HepG2 (cell line): Measurements from ENCODE around the gene KDM2B. TPM values are rescaled to one million over a fixed set of nuclear protein-coding genes. Genes with fewer than 3 reads are reported as not detected.

Experiments
- ATAC-seq: fragments of 200-7000 bp; cut with Tn5 transposase; 3 replicates; pipeline ENCODE4 v1.9.1; 2020; ENCODE audit warnings: mild to moderate bottlenecking, moderate library complexity
- BruUV-seq: library from RNA; stranded (reverse); fragments of 400-500 nt; replicated peaks from 2 replicates; lab custom pipeline; 2021; lab: Mats Ljungman, UMichigan
- CTCF ChIA-PET: fragments of 300-600 bp; formaldehyde crosslinking; extraction: SDS; loops from one replicate; lab custom pipeline; 2021; ENCODE audit warnings: low total read pairs, inconsistent platforms, low intra/inter-chr PET ratio; lab: Yijun Ruan, JAX
- POLR2A ChIA-PET: fragments of 350-600 bp; sonication (Branson Sonifier 250); formaldehyde crosslinking; loops from one replicate; lab custom pipeline; 2020; ENCODE audit warnings: antibody characterized with exemption, inconsistent platforms; lab: Yijun Ruan, JAX
- DNase-seq: peaks from one replicate; pipeline ENCODE4 v3.0.0-alpha.2; 2015; ENCODE audit warnings: low spot score
- FAIRE-seq: peaks from 3 replicates; lab custom pipeline; 2011; peaks lifted over from hg19 to GRCh38; lab: Jason Lieb, UNC
- H2AFZ ChIP-seq: one replicate; pipeline ENCODE4 v1.6.1; 2011; ENCODE audit warnings: low read length, inconsistent platforms
- H3K27ac ChIP-seq: fragments of 300-600 bp; 3 replicates; pipeline ENCODE4 v1.8.0; 2011; ENCODE audit warnings: mixed run types, mild to moderate bottlenecking, mixed read lengths, low read length, inconsistent platforms; ENCODE audit not compliant: insufficient read depth; ENCODE audit errors: extremely low read length
- H3K27me3 ChIP-seq, 2 experiments: fragments of 200-600 bp in 1 of 2; 2 replicates in 1 of 2; 3 replicates in 1 of 2; pipeline versions ENCODE4 v1.6.0 to v1.8.0; 2011; ENCODE audit warnings: low read length in 2 of 2, mild to moderate bottlenecking in 2 of 2, moderate library complexity in 2 of 2, inconsistent platforms in 1 of 2; ENCODE audit not compliant: insufficient read depth in 2 of 2, control insufficient read depth in 1 of 2
- H3K36me3 ChIP-seq, 2 experiments: fragments of 200-600 bp in 1 of 2; replicated peaks in 1 of 2; 2 replicates in 1 of 2; 3 replicates in 1 of 2; pipeline versions ENCODE4 v1.5.1 to v1.8.0; 2011; ENCODE audit warnings: low read length in 2 of 2, inconsistent platforms in 1 of 2; ENCODE audit not compliant: insufficient read depth in 2 of 2, control insufficient read depth in 1 of 2
- H3K4me1 ChIP-seq: 2 replicates; pipeline ENCODE4 v1.5.1; 2012; ENCODE audit warnings: low read length, inconsistent platforms; ENCODE audit not compliant: insufficient read depth
- H3K4me2 ChIP-seq: 2 replicates; pipeline ENCODE4 v1.6.0; 2011; ENCODE audit warnings: low read depth, low read length, inconsistent platforms
- H3K4me3 ChIP-seq, 3 experiments: fragments of 200-600 bp in 1 of 3; sonication (generic), shearing (Covaris generic) in 1 of 3; replicated peaks in 1 of 3; 2 replicates each; pipeline ENCODE4 v1.5.1; 2011 to 2016; ENCODE audit warnings: low read length in 3 of 3, inconsistent platforms in 2 of 3, low read depth in 2 of 3, mild to moderate bottlenecking in 2 of 3, control low read depth in 1 of 3, mixed read lengths in 1 of 3; ENCODE audit not compliant: insufficient read depth in 1 of 3
- H3K79me2 ChIP-seq: one replicate; pipeline ENCODE4 v1.6.1; 2011; ENCODE audit warnings: low read length, inconsistent platforms; ENCODE audit not compliant: insufficient read depth
- H3K9ac ChIP-seq: 2 replicates; pipeline ENCODE4 v1.6.0; 2011; ENCODE audit warnings: mild to moderate bottlenecking, low read depth, low read length, inconsistent platforms; ENCODE audit not compliant: insufficient read depth
- H3K9me3 ChIP-seq: 2 replicates; pipeline ENCODE4 v1.5.1; 2012; ENCODE audit warnings: mild to moderate bottlenecking, low read length
- H4K20me1 ChIP-seq: 2 replicates; pipeline ENCODE4 v1.6.0; 2011; ENCODE audit warnings: inconsistent platforms, mild to moderate bottlenecking, low read length, moderate library complexity; ENCODE audit not compliant: insufficient read depth
- ATF7-NPFF ChIP-seq: sonication (generic); formaldehyde crosslinking; IDR thresholded peaks from 2 replicates; pipeline ENCODE4 v1.8.1; 2023; ENCODE audit warnings: mild to moderate bottlenecking, low read depth, missing genetic modification reagents, moderate library complexity
- CHCHD3 ChIP-seq: sonication (generic); formaldehyde crosslinking; IDR thresholded peaks from 2 replicates; pipeline ENCODE4 v1.8.0; 2022; ENCODE audit warnings: mild to moderate bottlenecking, missing genetic modification reagents, moderate library complexity
- FIP1L1 ChIP-seq: fragments of 200-400 bp; formaldehyde crosslinking; IDR thresholded peaks from 2 replicates; pipeline ENCODE4 v1.6.1; 2018; ENCODE audit warnings: low read depth, mild to moderate bottlenecking, low read length, moderate library complexity, borderline replicate concordance; ENCODE audit not compliant: insufficient read depth
- FOXJ3 ChIP-seq: sonication (generic); formaldehyde crosslinking; IDR thresholded peaks from 2 replicates; pipeline ENCODE4 v1.4.0; 2020; ENCODE audit warnings: missing genetic modification reagents, mild to moderate bottlenecking, borderline replicate concordance
- GABPA ChIP-seq, 2 experiments: IDR thresholded peaks; 2 replicates each; pipeline ENCODE4 v1.6.1; 2011 to 2016; ENCODE audit warnings: low read depth in 2 of 2, low read length in 1 of 2, missing biosample characterization in 1 of 2, missing genetic modification characterization in 1 of 2
- GATAD1 ChIP-seq: IDR thresholded peaks from 2 replicates; pipeline ENCODE4 v1.6.1; 2016; ENCODE audit warnings: missing genetic modification reagents, missing compliant biosample characterization
- GTF3A ChIP-seq: sonication (generic); formaldehyde crosslinking; conservative IDR thresholded peaks from 2 replicates; pipeline ENCODE4 v1.4.0; 2020; ENCODE audit warnings: mild to moderate bottlenecking, missing genetic modification reagents
- HCFC1 ChIP-seq: fragments of 150-350 bp; IDR thresholded peaks from 2 replicates; pipeline ENCODE4 v1.6.1; 2014; ENCODE audit warnings: low read depth, low read length
- HES4 ChIP-seq: sonication (generic); formaldehyde crosslinking; IDR thresholded peaks from 2 replicates; pipeline ENCODE4 v1.9.0; 2021; ENCODE audit warnings: mild to moderate bottlenecking, missing genetic modification reagents, borderline replicate concordance
- KDM2A ChIP-seq: sonication (generic); formaldehyde crosslinking; IDR thresholded peaks from 2 replicates; pipeline ENCODE4 v1.4.0; 2020; ENCODE audit warnings: low read depth, missing genetic modification reagents, borderline replicate concordance
- MXI1 ChIP-seq: IDR thresholded peaks from 3 replicates; pipeline ENCODE4 v1.6.1; 2012; ENCODE audit warnings: low read depth, low read length, inconsistent platforms, borderline replicate concordance
- PLSCR1 ChIP-seq: sonication (generic); formaldehyde crosslinking; IDR thresholded peaks from 2 replicates; pipeline ENCODE4 v1.5.0; 2020; ENCODE audit warnings: missing genetic modification reagents, mild to moderate bottlenecking, borderline replicate concordance
- POLR2G ChIP-seq: fragments of 200-400 bp; formaldehyde crosslinking; IDR thresholded peaks from 2 replicates; pipeline ENCODE4 v1.6.1; 2018; ENCODE audit warnings: mild to moderate bottlenecking, low read depth, low read length, moderate library complexity
- RBFOX2 ChIP-seq: fragments of 200-400 bp; formaldehyde crosslinking; IDR thresholded peaks from 2 replicates; pipeline ENCODE4 v1.6.1; 2017; ENCODE audit warnings: low read depth, mild to moderate bottlenecking, low read length
- RNF2 ChIP-seq: fragments of 450-650 bp; conservative IDR thresholded peaks from 2 replicates; pipeline ENCODE4 v1.6.1; 2016; ENCODE audit warnings: low read depth
- RXRA ChIP-seq: sonication (generic); formaldehyde crosslinking; IDR thresholded peaks from 2 replicates; pipeline ENCODE4 v1.5.1; 2020; ENCODE audit warnings: missing genetic modification reagents
- SALL1 ChIP-seq: sonication (generic); formaldehyde crosslinking; IDR thresholded peaks from 2 replicates; pipeline ENCODE4 v1.8.0; 2022; ENCODE audit warnings: mild to moderate bottlenecking, missing genetic modification reagents
- TRIM22 ChIP-seq: fragments of 450-650 bp; IDR thresholded peaks from 2 replicates; pipeline ENCODE4 v1.6.1; 2017
- YEATS4 ChIP-seq: sonication (generic); formaldehyde crosslinking; IDR thresholded peaks from 2 replicates; pipeline ENCODE4 v1.4.0; 2020; ENCODE audit warnings: missing genetic modification reagents, borderline replicate concordance
- ZFP41 ChIP-seq: sonication (generic); formaldehyde crosslinking; IDR thresholded peaks from 2 replicates; pipeline ENCODE4 v1.4.0; 2020; ENCODE audit warnings: mild to moderate bottlenecking, missing genetic modification reagents, borderline replicate concordance
- ZFY ChIP-seq: sonication (generic); formaldehyde crosslinking; IDR thresholded peaks from 2 replicates; pipeline ENCODE4 v1.4.0; 2020; ENCODE audit warnings: missing genetic modification reagents
- ZFYVE20 ChIP-seq: sonication (generic); formaldehyde crosslinking; IDR thresholded peaks from 2 replicates; pipeline ENCODE4 v1.8.0; 2023; ENCODE audit warnings: low read depth, mild to moderate bottlenecking, moderate library complexity, missing genetic modification reagents, borderline replicate concordance
- WGBS: methylation state at CpG from one replicate; pipeline ENCODE4 v1.1.6; 2017; ENCODE audit warnings: low lambda C conversion rate; 5-methylcytosine and 5-hydroxymethylcytosine counted together
- in situ Hi-C: cut with HindIII; loops from 2 replicates; pipeline ENCODE4 v1.10.0; 2017; ENCODE audit warnings: low pct_unique_long_range_greater_than_20kb; ENCODE audit not compliant: extremely low pct_ligation_motif_present
- intact Hi-C: fragments of 100-400 bp; cut with micrococcal nuclease; formaldehyde crosslinking; loops from one replicate; pipeline ENCODE4 v1.10.0; 2022; ENCODE audit not compliant: unreplicated experiment
- polyA plus RNA-seq, 8 experiments: library from polyadenylated mRNA; depleted of rRNA in 3 of 8; stranded (reverse) in 7 of 8; unstranded in 1 of 8; fragments of >200 nt; fragmentation: Illumina TruSeq in 4 of 8; extraction: Trizol in 4 of 8; gene quantifications; 2 replicates each; pipeline versions ENCODE4 v1.2.1 to v1.2.3, GENCODE V29; 2011 to 2016; ENCODE audit warnings: low read depth in 4 of 8, missing spikeins in 1 of 8, mixed read lengths in 1 of 8; ENCODE audit not compliant: insufficient read depth in 1 of 8
- total RNA-seq, 5 experiments: library from RNA; depleted of rRNA; stranded (reverse); fragments of >200 nt; fragmentation: Illumina TruSeq; extraction: Trizol; gene quantifications; 2 replicates each; pipeline ENCODE4 v1.2.3, GENCODE V29; 2016; ENCODE audit warnings: low read depth in 1 of 5

The KDM2B gene
- total and polyA plus RNA-seq, 2 of the 13 experiments (the other 11 are each of a cell fraction or from before 2014, with no cell fraction given), result 17.5 to 26.1 TPM

- DNase-seq, result peak; percentile 72
- Histone ChIP-seq H3K27me3 (no peaks in the 10 kb centered on the region), H3K4me2 (peak overlapping the region; percentile 98), H3K36me3 (peaks cover 4 to 7% of the 10 kb centered on the region in 2 experiments; a peak in 2 of 5 replicates), H3K9me3 (no peaks in the 10 kb centered on the region), H2AFZ (no peak overlapping the region), H3K9ac (peak overlapping the region; percentile 74), H3K4me1 (peaks cover 40% of the 10 kb centered on the region), H4K20me1 (peaks cover 9% of the 10 kb centered on the region), H3K27ac (peak overlapping the region; percentile 66), H3K79me2 (peaks cover 31% of the 10 kb centered on the region), H3K4me3 (peak overlapping the region; percentile 66 to 87 (median 77); a peak in 5 of 6 replicates)
- intact Hi-C loops (no loop called here), in situ Hi-C loops (no loop called here)
- no TSS peak for BruUV-seq
- POLR2A ChIA-PET, result no interaction called here
- 1% methylated on average over 19 of the region's 139 CpGs for WGBS
- CTCF ChIA-PET, result no interaction called here
- FAIRE-seq, result no peak
- ATAC-seq, result peak; percentile 91
- TF ChIP-seq RBFOX2, result peak; percentile 72
- 0 out of 2 replicates have a peak, but pooled peaks have one; percentile 64 for TF ChIP-seq CHCHD3 (CRISPR knock-in tag)
- peak; percentile 81; the same call in 1 of the 3 replicates for TF ChIP-seq MXI1
- TF ChIP-seq ZFP41 (CRISPR knock-in tag), result no peak
- peak; percentile 70; the same call in 1 of the 2 replicates for TF ChIP-seq ZFY (CRISPR knock-in tag)
- TF ChIP-seq GTF3A (CRISPR knock-in tag), result no peak
- TF ChIP-seq HCFC1, result no peak
- TF ChIP-seq GABPA (IDR thresholded peaks at IDR 0.05; ENCODE audit: low read depth, low read length), result peak; percentile 50
- no peak for TF ChIP-seq GABPA (CRISPR knock-in tag; IDR thresholded peaks at IDR 0.05; ENCODE audit: low read depth)
- TF ChIP-seq RNF2, result peak; percentile 37; the same call in 1 of the 2 replicates
- peak; percentile 61 for TF ChIP-seq POLR2G
- TF ChIP-seq KDM2A (CRISPR knock-in tag), result no peak
- TF ChIP-seq ATF7-NPFF (CRISPR knock-in tag), result peak; percentile 30; the same call in 1 of the 2 replicates
- 0 out of 2 replicates have a peak, but pooled peaks have one; percentile 4 for TF ChIP-seq GATAD1 (CRISPR knock-in tag)
- no peak for TF ChIP-seq ZFYVE20 (CRISPR knock-in tag)
- 0 out of 2 replicates have a peak, but pooled peaks have one; percentile 56 for TF ChIP-seq HES4 (CRISPR knock-in tag)
- no peak for TF ChIP-seq PLSCR1 (CRISPR knock-in tag)
- TF ChIP-seq RXRA (CRISPR knock-in tag), result no peak
- TF ChIP-seq YEATS4 (CRISPR knock-in tag), result 0 out of 2 replicates have a peak, but pooled peaks have one; percentile 27
- TF ChIP-seq TRIM22, result no peak
- peak; percentile 2; the same call in 1 of the 2 replicates for TF ChIP-seq SALL1
- TF ChIP-seq FOXJ3 (CRISPR knock-in tag), result no peak
- no peak for TF ChIP-seq FIP1L1
Measured at GRCh38 chr12:121466794-121467637, 113.8 kb downstream of the KDM2B start.
